NCI-H2107 treated with DMSO at 0.1 percent for 48 hours (cell line): Measurements from ENCODE around the gene TECPR2.
A peak's percentile ranks its signal among the peaks of the same experiment; 100 is the strongest.
"Not testable (repeated sequence)": the region's sequence is repeated elsewhere in the genome, so short reads cannot be mapped to it uniquely, and the experiment has no call there.

Experiments used
- DNase-seq: peaks from one replicate; lab custom pipeline; 2025; ENCODE audit not compliant: unreplicated experiment; lab: John Stamatoyannopoulos, UW

Gene TECPR2

DNA sequence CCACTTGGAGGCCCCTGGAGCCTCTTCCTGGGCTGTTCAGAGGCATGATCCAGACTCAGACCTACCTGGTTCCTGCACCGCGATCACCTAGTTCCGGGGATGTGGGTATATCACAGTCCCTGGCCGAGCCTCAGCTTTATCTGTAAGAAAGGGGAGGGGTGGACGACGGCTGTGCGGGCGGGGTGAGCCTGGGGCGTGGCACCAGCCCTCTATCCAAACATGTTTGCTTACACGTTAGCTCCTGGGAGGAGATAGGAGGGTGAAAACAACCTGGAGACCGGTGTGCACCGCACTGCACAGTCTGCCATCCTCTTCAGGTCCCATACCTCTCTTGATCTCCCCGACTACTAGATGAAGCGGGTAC, 145.7 kb downstream of the TECPR2 start:
- DNase-seq, result no peak

DNA sequence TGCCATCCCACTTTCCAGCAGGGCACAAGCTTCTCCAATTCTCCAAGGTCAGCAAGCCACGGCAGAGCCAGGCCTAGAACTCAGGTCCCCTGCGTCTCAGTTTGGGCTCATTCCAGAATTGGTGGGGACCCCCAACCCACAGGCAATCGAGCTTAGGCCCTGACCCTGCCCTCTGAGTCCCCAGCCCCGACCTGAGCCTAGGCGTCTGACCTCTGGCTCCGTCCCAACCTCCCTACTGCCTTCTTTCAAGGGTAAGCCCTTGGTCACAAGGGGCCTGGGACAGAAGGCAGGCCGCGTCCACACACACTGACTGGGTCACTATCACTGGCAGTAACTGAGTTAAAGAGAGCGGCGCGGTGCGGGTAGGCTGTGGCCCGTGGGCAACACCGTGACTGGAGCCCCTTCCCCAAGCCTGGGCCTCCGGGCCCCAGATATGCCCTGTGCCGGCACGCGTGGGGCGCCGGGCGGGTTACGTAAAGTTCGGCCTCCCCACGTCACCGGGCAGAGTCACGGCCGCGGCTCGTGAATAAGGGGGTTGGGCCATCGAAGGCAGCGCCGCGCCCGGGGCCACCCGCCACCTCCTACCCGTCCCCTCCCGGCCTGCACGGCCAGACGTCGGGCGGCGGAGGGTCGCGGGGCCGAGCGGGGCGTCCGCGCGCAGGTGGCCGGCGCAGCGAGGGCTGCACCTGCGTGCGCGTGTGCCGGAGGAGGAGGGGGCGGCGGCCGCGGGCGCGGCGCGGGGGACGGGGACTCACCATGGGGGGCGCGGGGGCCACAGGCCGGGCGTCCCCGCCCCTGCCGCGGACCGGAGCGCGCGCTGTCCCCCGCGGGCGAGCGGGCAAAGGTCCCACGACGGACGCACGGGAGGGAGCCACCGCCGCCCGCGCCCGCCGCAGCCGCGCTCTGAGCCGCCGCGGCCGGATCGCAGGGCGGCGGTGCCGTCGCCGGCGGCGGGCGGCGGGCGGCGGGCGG, 146.3 kb downstream of the TECPR2 start:
- no peak for DNase-seq

DNA sequence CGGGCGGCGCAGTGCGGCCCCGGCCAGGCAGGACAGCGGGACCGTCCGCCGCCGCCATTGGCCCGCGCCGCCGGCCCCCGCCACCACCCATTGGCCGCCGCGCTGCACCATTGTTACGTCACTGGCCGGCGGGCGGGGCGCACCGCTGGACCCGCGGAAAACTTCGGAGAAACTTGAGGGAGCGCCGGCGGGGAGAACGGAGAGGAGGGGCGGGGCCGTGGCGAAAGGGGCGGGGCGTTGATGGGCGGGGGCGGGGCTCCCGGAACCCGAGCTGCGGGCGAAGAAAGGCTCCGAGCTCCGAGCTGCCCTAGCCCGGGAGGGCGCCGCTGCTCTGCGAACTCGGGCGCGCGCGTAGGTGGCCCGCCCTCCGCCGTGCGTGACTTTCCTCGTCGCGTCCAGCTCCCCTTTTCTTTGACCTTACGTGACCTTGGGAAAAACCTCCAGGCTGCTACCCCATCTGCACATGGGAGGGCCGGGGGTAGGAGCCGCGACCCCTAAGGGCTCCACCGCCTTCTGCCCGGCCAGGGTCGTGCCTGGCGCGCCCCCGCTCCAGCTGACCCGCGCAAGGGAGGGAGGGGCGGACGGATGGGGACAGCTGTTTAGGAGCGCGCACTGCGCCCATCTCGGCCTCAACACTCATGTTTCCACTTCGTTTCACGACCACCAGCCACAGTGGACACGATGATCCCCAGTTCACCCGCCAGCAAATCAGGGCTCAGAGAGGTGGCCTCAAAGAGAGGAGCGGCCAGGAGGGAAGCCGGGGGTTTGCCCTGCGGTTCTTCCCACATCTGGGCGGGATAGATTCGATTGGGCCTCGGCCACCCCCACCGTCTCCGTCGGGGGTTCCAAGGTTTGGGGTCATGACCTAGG, 147.2 kb downstream of the TECPR2 start, which contains the start of gene ANKRD9:
ANKRD9 (minus strand) TSS at position 31 of the 870 bp plus-strand sequence. CDS start 1,887 bp downstream, outside the sequence.
- peak; percentile 91 for DNase-seq

DNA sequence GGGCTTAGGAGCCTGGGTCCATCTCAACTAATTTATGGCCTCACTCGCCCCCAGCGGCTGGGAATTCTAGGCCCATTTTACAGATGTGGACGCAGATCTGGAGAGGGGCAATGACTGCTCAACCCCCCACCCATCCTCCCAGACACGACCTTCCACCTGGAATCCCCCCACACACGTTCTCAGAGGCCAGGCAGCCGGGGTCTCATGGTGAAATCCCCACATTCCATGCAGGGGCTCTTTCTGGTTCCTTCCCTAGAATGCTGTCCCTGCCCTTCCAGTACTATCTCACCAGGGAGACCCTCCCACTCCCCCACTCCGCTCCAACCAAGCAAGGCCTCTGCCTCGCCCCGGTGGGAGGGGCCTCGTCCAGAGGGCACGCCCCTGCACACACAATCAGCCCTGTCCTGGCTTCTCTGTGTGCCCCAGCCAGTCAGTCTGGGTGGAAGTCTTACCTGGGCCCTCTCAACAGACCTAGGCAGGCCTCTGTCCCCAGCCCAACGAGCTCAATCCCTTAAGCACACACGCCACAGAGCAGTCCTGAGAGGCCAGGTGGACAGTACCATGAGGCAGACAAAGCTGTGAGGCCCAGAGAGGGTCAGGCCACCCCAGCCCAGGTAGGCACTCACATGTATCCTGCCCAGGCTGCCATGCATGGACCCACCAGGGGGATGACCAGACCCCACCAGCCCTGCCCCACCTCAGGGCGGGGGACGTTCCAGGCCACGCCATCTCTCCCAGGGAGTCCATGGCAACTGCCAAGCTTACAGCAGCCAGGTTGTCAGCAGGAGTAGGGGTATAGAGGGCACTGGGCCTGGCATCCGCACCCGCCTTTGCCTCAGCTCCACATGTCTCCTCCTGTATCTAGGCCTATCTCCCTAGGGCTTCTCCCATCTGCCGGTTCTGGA, 148.1 kb downstream of the TECPR2 start:
- no peak for DNase-seq

DNA sequence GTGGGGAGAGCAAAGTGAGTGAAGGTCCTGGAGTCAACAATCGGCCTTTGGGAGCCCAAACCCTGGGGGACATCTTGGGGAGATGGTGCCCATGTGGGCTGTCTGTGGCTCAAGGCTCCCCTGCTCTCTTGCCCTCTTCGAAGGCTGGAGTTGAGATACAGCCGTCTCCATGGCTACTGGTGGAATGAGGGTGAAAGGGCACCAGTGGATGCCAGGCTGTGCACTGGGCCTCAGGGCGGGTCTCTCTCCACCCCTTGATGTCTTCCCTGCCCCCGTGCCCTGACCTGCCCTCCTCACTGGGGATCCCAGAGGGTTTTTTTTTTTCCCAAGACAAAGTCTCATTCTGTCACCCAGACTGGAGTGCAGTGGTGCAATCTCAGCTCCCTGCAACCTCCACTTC, 148.8 kb downstream of the TECPR2 start:
- DNase-seq, result no peak

DNA sequence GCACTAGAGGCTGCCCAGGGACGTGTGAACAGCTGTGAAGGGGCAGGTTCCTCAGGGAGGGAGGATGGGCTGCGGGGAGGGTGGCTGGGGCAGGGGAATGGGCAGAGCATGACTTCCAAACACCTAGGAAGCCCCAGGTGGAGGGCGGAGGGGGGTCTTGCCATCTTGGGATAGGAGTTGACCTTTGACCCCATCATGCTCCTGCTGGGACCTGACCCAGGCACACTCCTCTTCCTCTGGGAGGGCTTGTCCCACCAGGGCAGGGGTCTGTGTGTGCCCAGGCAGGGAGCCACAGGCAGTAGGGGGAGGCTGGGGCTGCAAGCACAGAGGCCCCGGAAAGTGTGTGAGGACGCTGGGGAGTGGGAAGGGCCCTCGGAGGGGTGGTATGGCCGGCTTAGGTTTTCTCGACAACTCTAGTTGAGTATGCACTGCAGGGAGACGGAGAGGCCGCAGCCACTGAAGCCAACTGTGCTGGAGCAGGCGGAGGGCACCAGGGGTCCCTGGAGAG, 150.1 kb downstream of the TECPR2 start:
- DNase-seq, result no peak

DNA sequence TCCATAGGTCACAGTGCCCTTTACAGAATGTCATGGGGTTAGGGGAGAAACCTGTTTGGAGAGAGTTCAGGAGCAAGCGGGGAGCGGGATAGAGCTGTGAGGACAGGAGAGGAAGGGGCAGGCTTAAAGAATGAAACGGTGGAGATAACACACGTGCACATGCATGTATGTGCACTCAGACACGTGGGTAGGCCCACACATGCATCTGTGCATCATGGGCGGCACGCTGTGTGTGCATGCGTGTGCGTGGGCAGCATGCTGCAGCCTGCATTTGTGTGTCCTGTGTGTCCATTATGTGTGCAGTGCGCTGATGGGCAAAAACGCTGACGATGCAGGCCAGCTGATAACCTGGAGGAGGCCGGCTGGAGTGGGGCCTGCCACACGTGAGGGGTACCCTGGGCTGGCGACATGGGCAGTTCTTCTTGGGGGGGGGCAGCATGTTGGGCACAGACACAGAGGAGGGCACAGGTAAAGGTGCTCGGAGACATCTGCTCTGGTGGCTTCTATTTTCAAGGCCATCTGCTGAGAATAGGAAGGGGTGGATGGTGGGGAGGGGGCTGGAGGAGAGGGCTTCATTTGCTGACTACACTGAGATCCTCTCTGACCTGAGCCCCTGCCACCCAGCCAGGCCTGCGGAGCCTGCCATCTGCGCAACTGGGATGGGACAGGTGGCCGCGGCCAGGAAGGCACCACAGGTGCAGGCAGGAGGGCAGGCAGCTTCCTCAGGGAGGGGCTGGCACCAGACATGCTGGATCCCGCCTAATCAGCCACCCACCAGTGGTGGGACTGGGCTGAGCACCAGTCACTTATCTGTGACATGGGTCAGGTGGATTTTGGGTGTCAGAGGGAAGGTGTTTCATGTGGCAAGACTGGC, 151.4 kb downstream of the TECPR2 start:
- DNase-seq, result no peak

DNA sequence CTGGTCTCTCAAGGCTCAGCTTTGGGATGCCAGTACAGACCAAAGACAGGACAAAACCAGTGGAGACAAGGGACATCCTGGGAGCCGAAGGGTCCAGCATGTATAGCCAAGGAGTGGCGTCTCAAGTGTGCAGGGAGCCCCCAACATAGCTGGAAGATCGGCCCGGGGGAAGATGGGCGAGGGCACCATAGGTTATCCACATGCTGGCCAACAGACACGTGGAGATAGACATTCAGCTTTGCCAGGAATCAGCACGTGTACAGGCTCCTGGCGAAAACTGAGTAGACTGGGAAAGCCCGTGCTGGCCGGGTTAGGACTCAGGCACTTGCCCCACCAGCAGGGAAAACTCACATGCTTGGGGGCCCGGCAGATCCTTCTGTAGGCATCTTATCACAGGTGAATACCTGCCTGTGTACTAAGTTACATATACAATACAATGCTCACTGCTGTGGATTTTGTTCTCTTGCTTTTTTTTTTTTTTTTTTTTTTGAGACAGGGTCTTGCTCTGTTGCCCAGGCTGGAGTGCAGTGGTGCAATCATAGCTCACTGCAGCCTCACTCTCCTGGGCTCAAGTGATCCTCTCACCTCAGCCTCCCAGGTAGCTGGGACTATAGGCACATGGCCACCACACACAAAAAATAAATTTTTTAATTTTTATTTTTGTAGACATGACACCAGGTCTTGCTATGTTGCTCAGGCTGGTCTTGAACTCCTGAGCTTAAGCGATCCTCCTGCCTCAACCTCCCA, 152.4 kb downstream of the TECPR2 start:
- DNase-seq, result no peak

DNA sequence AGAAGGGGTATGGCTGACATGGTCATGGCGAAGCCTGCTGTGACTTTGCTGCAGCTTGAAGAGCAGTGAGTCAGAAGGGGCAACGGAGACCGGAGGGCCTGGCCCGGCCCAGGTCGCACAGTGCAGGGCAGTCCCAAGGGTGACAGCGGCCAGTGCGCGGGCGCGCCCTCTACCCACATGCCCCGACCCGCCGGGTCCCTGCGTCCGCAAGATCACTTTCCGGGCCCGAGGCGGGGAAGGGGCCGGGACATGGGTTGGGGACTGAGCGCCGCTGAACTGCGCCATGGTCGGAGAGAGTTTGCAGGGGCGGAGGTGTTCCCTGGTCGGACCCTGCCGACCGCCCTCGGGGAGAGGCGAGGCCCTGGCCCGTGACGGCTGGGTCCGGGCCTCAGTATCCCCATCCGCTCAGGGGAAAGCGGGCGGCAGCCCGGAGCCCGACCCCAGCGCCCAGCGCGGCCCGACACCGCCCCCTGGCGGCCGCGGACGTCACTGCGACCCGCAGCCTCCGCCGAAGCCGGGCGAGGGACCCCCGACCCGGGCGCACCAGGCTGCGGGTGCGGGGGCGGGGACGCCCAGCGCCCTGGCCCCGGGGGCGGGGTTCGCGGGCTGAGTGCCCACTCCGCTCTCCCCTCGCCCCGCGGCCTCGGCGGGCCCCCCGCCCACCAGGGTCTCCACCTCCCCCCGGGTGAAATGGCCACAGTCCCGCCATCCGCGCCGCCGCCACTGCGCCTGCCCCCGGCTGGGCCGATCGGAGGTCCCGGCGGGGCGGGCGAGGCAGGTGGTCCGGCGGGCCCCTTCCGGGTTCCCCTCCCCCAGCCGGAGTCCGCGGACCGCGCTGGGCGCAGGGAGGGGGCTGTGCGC, 154.0 kb downstream of the TECPR2 start:
- DNase-seq, result no peak

DNA sequence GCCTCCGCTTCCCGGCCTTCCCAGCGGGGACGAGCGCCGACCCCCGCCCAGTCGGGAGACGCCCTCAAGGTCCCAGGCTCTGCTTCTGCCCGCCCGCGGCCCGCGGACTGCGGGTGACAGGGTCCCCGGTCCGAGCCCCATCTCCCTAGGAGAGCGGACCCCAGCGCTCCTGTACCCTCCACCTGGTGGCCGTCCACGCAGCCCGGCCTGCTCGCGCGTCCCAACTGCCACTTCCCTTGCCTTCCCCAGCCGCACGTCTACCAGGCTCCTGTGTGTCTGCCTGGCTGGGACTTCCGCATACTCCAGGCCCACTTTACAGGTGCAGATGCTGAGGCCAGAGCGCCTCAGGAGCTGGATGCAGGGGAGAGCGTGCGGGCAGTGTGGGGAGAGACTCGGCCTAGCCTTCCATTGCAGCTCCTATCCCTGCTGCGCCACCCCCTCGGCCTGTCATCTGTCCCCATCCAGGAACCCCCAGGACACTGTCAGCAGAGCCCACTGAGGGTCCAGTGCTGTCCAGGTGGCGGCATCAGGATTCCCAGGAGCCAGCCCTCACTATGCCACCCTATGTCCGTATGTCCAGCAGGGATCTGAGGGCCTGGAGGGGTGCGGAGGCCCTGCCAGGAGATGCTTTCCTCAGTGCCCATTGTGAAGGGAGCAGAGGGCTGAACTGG, 154.8 kb downstream of the TECPR2 start:
- DNase-seq, result no peak

DNA sequence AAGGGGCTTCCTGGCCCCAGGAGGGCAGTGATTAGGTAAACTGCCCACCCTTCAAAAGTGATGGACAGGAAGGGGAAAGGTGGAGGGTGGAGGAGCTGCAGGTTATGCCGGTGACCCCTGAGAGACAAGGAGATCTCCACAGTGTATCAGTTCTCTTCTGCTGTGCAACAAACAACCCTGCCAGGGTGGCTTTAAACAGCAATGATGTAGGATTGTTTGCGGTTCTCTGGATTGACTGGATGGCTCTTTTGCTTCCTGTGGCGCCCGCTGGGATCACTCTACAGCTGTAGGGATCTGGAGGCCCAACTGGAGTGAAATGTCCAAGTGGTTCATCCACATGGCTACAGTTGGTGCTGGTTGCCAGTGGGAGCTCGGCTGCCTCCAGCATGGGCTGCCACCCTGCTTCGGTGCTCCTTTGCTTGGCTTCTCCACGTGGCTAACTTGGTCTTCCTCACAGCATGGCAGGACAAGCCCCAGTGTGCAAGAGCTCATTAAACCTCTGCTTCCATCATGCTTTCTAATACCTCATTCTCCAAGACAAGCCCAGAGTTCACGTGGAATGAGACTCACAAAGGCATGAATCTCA, 155.4 kb downstream of the TECPR2 start:
- DNase-seq, result no peak

DNA sequence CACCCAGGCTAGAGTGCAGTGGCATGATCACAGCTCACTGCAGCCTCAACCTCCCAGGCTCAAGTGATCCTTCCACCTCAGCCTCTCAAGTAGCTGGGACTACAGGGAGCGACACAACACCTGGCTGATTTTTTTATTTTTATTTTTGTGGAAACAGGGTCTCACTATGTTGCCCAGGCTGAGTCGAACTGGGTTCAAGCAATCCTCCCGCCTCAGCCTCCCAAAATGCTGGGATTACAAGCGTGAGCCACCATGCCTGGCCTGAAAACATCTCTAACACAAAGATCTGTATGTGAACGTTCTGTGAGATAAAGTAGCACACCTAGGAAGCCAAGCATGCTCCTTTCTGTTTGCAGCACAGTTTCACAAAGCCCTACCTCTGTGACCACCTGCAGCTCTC, 157.0 kb downstream of the TECPR2 start:
- not testable (repeated sequence) for DNase-seq

DNA sequence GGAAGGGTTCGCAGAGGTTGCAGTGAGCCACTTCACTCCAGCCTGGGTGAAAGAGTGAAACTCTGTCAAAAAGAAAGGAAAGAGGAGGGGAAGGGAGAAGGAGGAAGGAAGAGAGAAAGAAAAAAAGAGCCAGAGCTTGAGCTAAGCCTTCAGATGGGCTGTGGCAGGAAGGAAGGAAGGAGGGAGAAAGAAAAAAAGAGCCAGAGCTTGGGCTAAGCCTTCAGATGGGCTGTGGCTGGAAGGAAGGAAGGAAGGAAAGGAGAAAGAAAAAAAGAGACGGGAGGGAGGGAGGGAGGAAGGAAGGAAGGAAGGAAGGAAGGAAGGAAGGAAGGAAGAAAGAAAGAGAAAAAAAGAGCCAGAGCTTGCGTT, 160.4 kb downstream of the TECPR2 start:
- DNase-seq, result no peak

DNA sequence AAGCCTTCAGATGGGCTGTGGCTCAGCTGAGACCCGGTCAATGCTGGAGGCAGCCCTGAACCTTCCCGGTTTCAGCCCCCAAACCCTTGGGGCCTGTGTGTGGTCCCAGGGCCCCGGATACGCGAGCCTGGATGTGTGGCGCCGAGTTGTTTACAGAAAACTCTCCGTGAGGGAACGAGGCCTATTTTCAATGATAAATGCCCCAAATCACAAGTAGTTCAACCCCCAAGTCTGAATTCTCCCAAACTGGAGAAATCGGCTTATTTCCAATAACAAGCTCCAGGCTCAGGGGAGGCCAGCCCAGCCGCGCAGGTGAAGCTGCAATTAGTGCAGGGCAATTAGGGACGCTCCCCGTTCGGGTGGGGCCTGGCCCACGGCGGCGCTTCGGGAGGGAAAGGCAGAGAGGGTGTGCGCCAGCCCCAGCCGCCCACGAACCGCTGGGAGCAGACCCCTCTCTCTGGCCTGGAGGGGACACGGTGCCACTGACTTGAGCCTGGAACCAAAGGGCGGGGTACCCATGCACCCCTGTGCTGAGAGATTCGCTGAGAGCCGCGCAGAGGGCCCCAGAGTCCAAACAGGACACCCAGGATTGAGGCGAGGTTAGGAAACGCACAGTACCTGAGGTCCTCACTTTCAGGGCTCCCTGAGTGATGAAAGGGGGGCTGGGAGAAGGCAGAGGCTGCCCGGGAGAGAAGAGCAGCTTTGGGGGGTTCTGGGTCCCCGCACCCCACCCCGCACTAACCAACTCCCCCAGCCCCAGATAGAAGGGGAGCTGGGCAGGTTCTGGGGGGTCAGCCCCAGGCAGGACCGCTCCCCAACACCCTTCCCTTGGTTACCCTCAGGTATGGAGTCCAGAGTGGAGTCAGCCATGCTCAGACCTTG, 161.1 kb downstream of the TECPR2 start:
- DNase-seq, result no peak

DNA sequence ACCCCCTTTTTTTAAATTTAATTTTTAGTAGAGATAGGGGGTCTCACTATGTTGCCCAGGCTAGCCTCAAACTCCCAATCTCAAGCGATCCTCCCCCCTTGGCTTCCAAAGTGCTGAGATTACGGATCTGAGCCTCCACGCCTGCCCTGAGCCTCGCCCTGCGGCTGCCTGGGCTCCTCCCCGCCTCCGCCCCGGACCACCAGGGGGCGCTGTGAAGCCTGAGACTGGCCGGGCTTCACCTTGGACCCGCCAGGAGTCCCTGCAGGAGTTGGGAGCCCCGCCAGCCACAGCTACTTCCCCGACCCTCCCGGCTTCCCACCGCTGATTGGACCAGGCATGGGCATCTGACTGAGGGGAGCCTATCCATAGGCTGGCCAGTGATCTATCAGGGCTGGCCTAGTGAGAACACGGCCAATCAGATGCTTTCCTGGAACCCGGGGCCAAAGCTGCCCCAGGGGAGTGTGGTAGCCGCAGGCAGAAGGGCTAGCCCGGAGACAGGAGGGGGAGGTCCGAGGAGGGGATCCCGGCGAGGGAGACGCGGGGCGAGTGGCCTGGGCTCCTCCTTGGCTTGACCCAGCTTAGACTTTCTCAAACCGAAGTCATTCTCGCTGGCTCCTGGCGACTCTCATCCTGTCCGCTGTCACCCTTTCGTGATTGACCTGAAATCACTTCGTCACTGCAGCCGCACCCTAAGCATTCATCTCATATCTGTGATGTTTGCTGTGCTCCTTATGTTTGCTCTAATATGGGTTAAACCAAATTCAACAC, 161.9 kb downstream of the TECPR2 start:
- DNase-seq, result peak; percentile 99
